Central memory CD4-positive, alpha-beta T cell (primary cell): ENCODE measurements around the gene ZNF236.
"Not testable (repeated sequence)": the region's sequence is repeated elsewhere in the genome, so short reads cannot be mapped to it uniquely, and the experiment has no call there.

Experiments
- DNase-seq: peaks from one replicate; pipeline ENCODE4 v3.0.0; 2022

Gene ZNF236

DNA sequence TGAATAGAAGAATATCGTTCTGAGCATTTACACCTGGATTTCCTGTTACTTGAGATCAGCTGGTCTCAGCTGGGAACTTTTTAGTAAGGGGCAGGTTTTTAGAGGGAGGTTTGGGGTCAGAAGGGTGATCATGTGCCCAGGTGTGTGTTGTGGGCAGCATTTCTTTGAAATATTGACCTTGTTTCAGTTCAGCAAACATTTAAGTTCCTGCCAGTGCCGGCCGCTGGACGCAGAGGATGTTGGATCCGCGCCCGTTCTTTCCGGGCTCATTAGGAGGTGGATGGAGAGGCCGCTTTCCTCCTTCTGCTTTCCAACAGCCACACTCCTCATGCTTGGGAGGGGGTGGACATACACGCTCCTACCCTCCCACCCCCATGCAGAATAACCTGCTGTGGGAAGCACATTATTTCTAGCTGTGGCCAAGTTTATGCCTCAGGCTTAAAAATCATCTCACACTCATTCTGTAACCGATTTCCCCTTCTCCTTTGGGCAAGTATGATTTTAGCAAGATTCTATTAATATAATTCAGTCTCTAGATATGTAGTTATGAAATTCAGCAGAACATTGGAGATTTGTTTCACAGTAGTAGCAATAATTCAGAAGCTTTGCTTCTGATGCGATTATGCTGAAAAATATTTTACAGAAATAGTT lies 131.4 kb downstream of the ZNF236 start:
- DNase-seq: no peak

DNA sequence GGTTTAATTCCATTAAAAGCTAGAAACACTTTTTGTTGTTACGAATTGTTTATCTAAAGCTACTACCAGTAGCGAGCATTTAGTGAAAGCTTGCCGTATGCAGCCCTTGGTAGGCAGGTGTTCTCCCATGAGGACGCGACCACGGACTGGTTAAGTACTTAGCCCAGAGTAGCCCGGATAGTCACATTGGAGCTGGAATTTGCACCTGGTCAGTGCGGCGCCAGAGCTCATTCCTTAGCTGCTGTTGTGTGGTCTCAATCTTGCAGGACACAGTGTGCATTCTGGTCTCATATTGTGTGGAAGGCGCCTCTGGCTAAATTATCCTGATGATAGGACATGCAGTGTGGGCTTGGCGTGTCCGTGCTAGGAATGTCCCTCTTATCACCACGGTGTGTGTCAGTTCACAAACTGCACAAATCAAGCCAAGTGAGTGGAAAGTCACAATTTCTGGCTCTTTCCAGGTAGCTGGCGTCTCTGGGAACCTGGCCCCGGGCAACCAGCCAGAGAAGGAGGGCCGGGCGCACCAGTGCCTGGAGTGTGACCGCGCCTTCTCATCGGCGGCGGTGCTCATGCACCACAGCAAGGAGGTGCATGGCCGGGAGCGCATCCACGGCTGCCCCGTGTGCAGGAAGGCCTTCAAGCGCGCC lies 133.3 kb downstream of the ZNF236 start:
- DNase-seq: no peak

DNA sequence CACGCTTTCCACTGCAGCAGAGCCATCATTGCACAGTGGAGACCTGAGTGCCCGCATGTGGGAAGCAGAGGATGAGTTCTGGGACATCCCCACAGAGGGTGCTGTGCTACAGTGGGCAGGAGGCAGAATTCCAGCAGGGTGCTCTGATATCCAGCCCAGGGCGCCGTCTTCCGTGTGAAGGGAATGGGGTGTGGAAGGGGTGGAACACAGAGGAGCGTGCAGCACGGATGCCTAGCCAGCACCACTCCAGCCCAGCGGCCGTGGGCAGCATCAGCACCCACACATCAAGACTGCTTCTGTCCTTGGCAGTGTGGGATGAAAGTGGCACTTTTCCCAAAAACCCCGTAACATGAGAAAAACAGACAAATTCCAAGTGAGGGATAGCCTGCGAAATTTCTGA lies 134.3 kb downstream of the ZNF236 start:
- no peak for DNase-seq

DNA sequence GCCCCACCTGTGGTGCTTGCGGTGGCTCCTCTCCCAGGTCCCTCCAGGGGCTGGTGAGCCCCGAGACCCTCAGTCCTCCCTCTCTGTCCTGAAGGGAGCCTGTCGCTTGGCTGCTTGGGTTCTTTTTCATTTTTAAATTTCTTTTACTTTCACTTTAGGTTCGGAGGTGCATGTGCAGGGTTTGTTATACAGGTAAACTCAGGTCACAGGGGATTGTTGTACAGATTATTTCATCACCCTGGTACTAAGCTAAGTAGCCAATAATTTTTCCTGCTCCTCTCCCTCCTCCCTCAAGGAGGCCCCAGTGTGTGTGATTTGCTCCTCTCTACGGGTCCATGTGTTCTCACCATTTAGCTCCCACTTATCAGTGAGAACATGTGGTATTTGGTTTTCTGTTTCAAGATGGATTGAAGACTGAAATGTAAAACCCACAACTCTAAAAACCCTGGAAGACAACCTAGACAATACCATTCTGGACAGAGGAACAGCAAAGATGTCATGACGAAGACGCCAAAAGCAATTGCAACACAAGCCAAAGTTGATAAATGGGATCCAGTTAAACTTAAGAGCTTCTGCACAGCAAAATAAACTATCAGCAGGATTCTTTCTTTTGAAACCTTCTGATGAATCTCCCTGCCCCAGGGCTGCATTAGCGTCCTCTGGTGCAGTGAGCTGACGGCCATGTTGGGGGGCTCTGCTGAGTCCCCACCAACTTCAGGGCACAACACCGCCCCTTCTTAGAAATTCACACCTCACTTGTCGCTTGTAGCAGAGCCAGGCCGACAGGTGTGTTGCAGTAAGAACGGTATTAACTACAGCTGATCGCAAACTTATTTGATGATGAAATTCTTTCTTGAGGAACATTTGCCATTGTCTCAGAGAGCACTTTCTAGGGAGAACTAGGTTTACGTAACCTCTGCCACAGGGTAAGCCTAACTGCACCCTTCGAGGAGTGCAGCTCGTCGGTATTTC lies 135.3 kb downstream of the ZNF236 start:
- no peak for DNase-seq

DNA sequence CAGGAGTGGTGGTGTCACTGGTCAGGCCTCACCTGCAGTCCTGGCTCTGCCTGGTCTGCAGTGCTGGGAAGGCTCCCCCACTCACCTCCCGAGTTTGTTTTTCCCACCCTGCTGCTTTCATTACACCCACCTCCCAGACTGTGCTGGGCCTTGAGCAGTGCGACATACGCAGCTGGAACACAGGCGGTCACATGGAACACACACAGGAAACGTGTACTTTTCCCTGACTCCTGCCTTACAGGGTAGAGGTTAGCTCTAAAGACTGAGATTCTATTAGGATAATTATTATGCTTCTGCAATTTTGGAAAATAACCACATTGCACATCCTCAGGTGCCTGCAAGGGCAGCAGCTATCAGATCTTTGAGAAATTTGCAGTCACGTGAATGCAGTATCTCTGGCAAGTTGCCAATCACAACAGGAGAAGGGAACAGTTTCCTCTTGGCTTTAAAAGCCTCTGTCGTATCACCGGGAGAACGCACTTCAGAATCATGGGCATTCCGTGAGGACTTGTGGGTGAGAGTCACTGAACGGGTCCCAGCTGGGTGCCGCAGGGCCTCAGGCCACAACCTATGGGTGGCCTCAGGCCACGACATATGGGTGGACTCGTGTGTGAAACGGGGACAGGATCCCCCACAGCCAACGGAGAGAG lies 136.5 kb downstream of the ZNF236 start:
- DNase-seq: no peak

DNA sequence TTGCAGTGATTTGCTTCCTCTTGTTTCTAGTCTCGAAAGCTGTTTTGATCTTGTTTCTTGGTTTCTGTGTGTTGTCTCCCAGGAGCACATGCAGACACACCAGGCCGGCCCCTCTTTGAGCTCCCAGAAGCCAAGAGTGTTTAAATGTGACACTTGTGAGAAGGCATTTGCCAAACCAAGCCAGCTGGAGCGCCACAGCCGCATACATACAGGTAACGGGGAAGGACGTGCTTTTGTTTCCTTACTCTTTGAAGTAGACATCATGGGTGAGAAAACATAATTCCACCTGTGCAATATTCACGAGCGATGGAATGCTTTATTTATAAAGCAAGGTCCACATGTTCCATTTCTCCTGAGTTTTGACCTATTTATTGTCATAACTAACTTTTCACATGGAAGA lies 137.2 kb downstream of the ZNF236 start:
- DNase-seq: no peak

DNA sequence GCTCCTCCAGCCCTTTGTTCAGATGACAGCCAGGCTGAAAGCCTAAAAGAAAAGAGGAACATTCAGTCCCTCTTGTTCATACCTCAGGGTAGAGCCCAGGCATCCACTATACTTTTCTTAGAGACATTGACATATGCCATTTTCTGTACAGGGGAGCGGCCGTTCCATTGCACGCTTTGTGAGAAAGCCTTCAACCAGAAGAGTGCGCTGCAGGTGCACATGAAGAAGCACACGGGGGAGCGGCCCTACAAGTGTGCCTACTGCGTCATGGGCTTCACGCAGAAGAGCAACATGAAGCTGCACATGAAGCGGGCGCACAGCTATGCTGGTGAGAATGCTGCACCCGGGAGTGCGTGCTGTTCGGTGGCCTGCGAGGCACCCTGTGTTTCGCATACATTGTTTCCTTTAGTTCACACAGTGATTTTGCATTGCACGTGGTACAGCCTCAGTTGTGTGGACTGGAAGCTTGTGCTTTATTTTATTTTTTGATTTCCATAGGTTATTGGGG lies 138.2 kb downstream of the ZNF236 start:
- no peak for DNase-seq

DNA sequence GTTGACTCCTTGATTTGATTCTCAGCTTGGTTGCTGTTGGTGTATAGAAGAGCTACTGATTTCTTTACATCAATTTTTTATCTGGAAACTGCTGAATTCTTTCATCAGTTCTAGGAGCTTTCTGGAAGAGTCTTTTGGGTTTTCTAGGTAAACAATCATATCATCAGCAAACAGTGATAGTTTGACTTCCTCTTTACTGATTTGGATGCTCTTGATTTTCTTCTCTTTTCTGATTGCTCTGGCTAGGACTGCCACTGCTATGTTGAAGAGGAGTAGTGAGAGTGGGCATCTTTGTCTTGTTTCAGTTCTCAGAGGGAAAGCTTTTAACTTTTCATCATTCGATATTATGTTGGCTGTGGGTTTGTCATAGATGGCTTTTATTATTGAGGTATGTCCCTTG lies 140.5 kb downstream of the ZNF236 start:
- no peak for DNase-seq

DNA sequence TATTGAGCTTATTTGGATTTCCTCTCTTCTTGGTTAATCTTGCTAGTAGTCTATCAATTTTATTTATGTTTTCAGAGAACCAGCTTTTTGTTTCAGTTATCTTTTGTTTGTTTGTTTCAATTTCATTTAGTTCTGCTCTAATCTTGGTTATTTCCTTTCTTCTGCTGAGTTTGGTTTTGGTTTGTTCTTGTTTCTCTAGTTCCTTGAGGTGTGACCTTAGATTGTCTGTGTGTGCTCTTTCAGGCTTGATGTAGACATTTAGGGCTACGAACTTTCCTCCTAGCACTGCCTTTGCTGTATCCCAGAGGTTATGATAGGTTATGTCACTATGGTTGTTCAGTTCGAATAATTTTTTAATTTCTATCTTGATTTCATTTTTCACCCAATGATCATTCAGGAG lies 141.6 kb downstream of the ZNF236 start:
- no peak for DNase-seq

DNA sequence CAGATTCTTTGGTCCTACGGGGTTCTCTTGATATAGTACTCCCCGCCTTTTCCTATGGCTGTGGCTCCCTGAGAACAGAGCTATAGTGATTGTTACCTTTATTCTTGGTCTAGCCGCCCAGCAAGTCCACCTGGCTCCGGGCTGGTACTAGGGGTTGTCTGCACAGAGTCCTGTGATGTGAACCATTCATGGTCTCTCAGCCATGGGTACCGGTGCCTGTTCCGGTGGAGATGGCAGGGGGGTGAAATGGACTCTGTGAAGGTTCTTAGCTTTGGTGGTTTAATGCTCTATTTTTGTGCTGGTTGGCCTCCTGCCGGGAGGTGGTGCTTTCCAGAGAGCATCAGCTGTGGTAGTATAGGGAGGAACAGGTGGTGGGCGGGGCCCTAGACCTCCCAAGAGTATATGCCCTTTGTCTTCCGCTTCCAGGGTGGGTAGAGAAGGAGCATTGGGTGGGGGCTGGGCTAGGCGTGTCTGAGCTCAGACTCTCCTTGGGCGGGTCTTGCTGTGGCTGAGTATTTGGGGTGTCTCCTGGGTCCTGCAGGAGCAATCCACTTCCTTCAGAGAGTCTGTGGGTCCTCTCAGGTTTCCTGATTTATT lies 143.3 kb downstream of the ZNF236 start:
- not testable (repeated sequence) for DNase-seq

DNA sequence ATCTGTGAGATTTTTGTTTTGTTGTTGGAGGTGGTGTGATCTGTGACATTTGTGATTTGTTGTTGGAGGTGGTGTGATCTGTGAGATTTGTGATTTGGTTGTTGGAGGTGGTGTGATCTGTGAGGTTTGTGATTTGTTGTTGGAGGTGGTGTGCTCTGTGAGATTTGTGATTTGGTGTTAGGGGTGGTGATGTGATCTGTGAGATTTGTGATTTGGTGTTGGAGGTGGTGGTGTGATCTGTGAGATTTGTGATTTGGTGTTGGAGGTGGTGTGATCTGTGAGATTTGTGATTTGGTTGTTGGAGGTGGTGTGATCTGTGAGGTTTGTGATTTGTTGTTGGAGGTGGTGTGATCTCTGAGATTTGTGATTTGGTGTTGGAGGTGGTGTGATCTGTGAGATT lies 144.9 kb downstream of the ZNF236 start:
- DNase-seq: not testable (repeated sequence)

DNA sequence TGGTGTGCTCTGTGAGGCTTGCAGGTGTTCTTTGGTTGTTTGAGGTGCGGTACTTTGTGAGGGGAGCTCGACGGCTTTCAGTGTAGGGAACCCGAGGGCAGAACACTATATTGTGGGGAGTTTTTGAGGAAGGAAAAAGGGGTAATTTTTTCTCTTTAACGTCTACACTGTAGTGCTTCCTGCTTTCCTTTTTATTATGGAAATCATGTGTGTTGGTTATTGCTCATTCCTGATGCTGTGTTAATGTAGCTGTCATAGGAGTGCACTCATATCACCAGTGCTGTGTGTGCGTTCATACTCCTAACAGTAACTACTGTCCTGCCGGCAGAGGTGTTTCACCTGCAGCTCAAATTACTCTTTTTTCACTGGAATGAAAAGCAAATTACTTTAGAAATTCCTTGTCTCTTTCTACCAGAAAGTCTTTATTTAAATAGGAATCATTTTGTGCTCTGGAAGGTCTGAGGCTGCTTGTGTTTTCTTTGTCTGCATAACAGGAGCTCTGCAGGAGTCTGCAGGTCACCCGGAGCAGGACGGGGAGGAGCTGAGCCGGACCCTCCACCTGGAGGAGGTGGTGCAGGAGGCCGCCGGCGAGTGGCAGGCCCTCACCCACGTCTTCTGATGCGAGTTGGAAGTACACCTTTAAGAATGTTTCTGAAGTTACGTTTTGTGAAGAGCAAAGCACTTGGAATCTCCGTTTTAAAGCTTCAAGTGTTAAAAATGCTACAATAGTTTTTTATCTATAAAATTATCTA lies 145.5 kb downstream of the ZNF236 start:
- DNase-seq: no peak

DNA sequence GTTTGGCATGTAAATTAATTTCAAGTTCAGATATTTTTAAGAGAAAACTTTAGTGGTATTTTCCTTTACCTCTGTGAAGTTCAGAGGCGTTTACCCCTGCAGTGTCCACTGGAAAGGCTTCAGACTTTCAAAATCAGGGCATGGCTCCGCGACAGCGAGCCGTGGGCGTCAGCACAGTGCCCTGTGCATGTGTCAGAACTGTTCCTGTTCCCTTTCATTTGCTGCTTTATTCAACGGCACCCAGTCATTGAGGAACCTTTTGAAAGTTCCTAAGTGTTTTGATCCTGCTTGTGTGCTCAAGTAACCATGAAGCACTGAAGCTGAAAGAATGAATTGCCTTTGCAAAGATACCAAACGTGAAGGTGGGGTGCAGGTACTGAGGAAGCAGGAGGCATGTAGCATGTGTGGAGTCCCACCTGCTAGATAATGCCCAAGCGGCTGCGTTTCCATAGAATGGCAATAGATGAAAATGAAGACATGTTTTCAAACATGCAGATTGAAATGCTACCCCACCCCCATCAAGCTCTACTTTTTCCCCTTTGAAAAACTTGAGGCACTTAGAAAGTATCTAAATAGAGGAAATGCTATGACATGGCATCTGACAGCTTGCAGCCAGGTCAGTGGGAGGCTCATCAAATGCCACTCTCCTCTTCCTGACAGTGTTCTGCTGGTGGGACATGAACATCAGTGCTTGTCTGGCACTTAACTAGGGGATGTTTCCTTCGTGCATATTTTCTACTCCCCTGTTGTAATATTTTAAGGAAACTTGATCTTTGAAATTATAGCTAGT lies 148.6 kb downstream of the ZNF236 start:
- DNase-seq: no peak

DNA sequence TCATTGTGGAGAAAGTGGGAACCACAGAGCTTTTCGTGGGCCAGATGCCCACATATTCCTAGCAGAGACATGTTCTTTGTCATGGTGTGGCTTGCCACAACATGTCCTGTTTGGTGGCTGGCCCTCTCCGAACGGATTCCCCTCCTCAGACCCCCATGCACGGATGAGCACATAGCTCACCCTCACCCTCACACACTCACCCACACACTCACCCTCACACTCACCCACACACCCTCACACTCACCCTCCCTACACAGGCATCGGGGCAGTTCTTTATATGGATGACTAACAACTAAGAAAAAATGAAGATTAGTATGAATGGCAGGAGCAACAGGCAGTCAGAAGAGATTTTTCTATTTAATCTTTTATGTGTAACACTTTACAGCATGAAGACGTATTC lies 149.9 kb downstream of the ZNF236 start:
- no peak for DNase-seq

DNA sequence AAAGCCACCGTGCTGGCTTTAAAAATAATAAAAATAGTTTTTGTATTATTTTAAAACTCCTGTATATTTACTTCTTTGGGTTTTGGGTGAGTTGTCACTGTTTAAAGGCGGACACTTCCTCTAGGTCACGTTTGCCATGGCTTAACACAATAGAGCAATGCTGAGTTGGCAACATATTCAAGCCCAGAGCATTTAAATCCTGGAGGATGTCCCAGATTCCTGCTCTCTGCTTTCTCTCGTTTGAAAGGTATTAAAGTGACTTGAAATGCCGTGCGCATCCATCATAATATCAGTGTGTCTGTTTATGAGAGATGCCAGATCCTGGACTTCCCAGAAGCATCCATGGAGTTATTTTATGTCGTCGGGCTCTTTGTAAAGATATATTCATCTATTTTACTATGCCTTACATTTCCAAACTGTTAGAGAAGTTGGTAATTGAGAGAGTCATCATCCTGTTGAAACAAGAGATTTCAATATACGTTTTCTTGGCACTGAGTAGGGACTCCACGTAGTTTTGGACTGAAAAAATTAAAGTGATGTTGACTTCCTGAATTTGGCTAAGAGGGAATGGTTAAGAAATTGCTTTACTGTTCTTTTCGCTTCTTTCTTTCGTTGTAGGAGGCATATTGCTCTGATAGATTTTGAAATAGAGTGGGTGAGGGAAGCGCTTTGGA lies 150.6 kb downstream of the ZNF236 start:
- DNase-seq: no peak

DNA sequence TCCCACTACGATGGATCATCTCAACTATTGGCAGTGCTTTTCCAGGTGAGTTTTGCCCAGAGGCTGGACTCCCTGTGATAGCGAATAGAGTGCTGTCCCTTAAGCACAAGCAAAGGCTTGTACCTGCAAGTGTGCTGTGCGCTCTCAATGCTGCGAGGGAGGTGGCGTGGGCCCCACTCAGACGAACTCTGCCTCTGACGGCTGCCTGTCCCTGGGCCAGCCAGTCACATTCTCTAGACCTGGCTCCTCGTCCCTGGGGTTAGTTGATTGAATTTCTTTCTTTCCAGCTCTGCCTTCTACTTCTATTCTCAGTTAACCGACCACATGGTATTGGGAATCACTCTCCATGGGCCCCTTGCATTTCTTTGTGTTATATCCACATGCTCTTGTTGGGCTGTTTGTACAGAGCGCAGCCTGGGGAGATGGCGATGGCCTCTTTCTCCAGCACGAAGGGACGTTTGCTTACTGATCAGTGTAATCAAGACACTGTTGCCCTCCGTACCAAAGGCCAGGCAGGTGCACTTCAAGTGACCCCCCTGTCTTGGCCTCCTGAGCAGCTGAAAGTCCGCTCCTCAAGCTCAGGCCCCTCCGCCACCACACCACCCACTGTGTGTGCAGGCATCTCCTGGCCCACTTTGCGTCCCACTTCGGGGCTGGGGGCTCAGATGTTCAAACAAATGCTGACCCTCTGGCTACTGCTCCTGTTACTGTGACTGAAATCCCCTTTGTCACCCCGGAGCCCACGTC lies 151.3 kb downstream of the ZNF236 start:
- no peak for DNase-seq

DNA sequence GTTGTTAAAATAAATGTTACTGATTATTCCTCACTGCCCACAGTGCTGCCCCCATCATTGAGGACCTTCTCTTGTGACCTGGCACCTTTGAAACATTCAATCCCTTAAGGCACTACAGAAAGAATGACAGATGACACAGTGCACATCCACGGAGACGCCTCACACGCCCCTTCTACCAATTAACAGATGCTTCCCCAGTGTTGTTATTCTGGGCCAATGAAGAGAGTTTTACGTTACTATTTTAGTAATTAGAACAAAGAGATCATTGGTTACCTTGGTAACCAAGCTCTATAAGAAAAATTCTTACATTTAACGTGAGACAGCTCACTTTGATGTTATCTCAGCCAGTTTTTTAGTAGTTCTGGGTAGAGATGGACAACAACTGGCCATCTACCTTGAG lies 152.0 kb downstream of the ZNF236 start:
- no peak for DNase-seq

DNA sequence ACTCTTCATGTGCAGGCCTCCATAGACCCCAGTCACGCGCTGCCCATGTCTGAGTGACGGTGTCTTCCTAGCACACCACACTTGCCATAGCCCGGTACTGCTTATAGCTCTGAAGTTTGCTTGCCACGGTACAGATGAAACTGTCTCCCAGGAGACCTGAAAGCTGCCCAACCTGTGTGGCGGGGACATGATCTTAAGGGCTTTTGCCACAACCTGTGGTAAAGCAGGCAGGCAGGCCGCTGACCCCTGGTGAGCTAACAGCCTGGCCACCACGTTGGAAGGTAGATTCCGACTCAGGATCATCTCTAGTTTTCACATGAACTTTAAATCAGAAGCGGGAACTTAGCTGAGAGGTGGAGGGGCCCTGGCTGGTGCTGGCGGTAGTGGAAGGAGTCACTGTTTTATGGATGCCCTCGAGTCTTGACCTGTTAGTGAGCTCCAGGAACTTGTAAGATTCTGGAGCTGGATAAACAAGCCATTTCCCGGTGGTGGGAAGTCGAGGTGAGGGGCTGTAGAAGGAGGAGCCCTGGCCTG lies 153.3 kb downstream of the ZNF236 start:
- no peak for DNase-seq

DNA sequence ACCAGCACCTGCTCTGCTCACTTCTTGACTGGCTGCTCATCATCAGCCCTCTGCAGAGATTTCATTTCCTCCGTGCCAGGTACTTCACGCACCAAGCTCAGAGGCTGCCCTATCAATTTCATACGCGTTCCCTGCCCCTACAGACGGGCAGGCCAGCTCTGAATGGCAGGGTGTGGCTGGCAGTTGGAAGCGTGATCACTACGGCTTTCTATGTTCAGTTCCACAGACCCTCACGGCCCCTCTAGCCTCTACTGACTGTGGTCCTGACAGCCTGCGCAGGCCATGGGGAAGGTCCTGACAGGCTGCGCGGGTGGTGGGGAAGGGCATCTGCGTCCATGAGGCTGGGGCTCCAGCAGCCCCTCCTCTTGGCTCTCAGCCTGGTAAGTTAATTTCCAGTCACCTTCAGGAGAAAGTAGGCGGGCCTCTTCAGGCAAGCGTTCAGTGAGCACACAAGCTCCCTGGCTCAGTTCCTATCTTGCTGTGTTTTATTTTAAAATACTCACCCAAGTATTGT lies 154.8 kb downstream of the ZNF236 start:
- DNase-seq: no peak
